Bronchial epithelial cell (primary cell): ENCODE data around the gene PALS2. TPM values are rescaled to one million over a fixed set of nuclear protein-coding genes. Genes with fewer than 3 reads are reported as not detected.

Experiments used
- DNase-seq: peaks from one replicate; pipeline ENCODE4 v3.0.0-alpha.2; 2010; ENCODE audit warnings: low read depth
- FAIRE-seq: peaks from 2 replicates; lab custom pipeline; 2011; peaks lifted over from hg19 to GRCh38; lab: Jason Lieb, UNC
- H3K27me3 ChIP-seq: 2 replicates; pipeline ENCODE4 v1.5.1; 2011; ENCODE audit warnings: low read length; ENCODE audit not compliant: control insufficient read depth, insufficient read depth
- H3K36me3 ChIP-seq: 2 replicates; pipeline ENCODE4 v1.5.1; 2011; ENCODE audit warnings: low read length; ENCODE audit not compliant: control insufficient read depth, insufficient read depth
- H3K4me3 ChIP-seq: 2 replicates; pipeline ENCODE4 v1.5.1; 2011; ENCODE audit warnings: mild to moderate bottlenecking, low read depth, low read length, control low read depth
- total RNA-seq: library from RNA; depleted of rRNA; stranded (reverse); fragments of >200 nt; gene quantifications from 2 replicates; pipeline ENCODE4 v1.2.1, GENCODE V29; 2014
- TF ChIP-seq, protein P1 (sequence below): IDR thresholded peaks from 2 replicates; pipeline ENCODE4 v1.5.1; 2011; ENCODE audit warnings: mild to moderate bottlenecking, moderate library complexity, low read length, control low read depth, inconsistent platforms; ENCODE audit not compliant: insufficient read depth, severe bottlenecking

PALS2 gene, protein sequence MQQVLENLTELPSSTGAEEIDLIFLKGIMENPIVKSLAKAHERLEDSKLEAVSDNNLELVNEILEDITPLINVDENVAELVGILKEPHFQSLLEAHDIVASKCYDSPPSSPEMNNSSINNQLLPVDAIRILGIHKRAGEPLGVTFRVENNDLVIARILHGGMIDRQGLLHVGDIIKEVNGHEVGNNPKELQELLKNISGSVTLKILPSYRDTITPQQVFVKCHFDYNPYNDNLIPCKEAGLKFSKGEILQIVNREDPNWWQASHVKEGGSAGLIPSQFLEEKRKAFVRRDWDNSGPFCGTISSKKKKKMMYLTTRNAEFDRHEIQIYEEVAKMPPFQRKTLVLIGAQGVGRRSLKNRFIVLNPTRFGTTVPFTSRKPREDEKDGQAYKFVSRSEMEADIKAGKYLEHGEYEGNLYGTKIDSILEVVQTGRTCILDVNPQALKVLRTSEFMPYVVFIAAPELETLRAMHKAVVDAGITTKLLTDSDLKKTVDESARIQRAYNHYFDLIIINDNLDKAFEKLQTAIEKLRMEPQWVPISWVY
- total RNA-seq: 14.8 and 24.5 TPM in 2 replicates

DNA sequence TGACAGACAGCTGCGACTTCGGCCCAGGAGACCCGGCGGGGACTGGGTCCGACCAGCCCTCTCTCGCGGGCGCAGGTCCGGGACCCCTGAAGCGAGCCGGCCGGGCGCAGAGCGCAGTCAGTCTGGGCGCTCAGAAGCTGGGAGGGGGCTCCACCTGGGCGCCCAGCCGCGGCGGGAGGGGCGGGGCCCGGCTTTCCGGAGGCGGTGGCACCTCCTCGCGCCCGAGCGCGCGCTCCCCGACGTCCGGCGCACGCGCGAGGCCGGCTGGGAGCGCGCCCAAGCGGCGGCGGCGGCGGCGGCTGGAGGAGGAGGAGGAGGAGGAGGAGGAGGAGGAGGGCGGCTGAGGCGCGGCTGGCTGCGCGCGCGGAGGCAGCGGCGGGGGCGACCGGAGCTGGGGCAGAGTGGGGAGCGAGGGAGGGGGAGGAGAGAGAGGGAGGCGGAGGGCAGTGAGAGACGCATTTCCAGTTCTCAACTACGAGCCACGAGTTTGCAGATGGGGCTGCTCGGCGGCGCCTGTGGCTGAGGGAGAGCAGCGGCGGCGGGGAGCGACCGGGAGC lies at the start of gene PALS2:
PALS2 (plus strand) TSS at position 456 of the 557 bp plus-strand sequence. CDS start 50,216 bp downstream, outside the sequence.
- peak; percentile 28 for DNase-seq
- no peaks in the 10 kb centered on the region for H3K36me3 ChIP-seq
- TF ChIP-seq, protein P1, sequence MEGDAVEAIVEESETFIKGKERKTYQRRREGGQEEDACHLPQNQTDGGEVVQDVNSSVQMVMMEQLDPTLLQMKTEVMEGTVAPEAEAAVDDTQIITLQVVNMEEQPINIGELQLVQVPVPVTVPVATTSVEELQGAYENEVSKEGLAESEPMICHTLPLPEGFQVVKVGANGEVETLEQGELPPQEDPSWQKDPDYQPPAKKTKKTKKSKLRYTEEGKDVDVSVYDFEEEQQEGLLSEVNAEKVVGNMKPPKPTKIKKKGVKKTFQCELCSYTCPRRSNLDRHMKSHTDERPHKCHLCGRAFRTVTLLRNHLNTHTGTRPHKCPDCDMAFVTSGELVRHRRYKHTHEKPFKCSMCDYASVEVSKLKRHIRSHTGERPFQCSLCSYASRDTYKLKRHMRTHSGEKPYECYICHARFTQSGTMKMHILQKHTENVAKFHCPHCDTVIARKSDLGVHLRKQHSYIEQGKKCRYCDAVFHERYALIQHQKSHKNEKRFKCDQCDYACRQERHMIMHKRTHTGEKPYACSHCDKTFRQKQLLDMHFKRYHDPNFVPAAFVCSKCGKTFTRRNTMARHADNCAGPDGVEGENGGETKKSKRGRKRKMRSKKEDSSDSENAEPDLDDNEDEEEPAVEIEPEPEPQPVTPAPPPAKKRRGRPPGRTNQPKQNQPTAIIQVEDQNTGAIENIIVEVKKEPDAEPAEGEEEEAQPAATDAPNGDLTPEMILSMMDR: no peak
- no peak for FAIRE-seq
- H3K4me3 ChIP-seq: peak within 1 kb of the TSS; percentile 83
- H3K27me3 ChIP-seq: peaks cover 5% of the 10 kb centered on the region

DNA sequence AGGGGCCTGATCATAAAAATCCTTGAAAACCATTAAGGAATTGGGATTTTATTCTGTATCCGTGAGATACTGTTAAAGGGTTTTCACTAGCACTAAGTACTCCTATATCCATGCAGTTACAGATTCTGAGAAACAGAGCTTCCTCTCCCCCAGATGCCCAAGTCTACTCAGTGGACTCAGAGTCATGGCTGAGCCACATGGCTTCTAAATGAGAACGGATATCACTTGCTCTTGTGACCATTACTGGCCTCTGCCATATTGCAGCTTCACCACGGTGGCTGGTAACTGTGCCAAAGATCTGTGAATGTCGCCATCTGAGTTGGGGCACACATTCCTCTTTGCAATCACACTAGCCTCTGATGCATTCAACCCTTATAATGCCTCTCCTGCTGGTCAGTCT lies 42.0 kb upstream of the PALS2 start:
- H3K36me3 ChIP-seq: no peaks in the 10 kb centered on the region
- no peak for FAIRE-seq
- H3K27me3 ChIP-seq: no peaks in the 10 kb centered on the region
- no peak overlapping the region for H3K4me3 ChIP-seq
- DNase-seq: no peak
- TF ChIP-seq, protein P1: no peak

DNA sequence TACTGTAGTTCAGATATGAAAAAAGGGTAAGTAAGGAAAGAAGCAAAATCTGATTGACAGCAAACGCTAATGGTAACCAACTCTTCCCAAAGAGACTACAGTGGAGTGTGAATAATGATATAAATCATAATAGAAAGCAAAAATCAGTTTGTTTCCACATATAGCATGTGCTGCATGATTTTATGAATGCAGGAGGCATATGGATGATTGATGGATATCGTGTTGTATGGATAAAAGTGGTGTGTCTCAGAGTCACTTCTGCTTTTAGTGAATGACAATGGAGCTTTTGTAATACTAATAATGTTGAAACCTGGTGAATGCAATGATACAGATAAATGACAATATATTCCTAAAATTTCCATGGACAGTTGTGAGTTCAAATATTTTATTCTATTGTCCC lies 36.6 kb upstream of the PALS2 start:
- no peak for DNase-seq
- no peaks in the 10 kb centered on the region for H3K36me3 ChIP-seq
- TF ChIP-seq, protein P1: no peak
- FAIRE-seq: no peak
- no peak overlapping the region for H3K4me3 ChIP-seq
- no peaks in the 10 kb centered on the region for H3K27me3 ChIP-seq

DNA sequence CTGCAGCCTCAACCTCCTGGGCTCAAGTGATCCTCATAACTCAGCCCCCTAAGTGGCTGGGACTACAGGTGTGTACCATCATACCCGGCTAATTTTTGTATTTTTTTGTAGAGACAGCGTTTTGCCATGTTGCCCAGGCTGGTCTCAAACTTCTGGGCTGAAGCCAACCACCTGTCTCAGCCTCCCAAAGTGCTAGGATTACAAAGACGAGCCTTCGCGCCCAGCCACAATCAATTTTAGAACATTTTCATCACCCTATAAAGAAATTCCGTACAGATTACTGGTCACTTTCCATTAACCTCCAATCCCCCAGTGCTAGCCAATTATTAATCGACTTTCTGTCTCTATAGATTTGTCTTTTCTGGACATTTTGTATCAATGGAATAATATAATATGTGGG lies 32.3 kb upstream of the PALS2 start:
- no peak for FAIRE-seq
- Histone ChIP-seq H3K4me3 (no peak overlapping the region), H3K36me3 (no peaks in the 10 kb centered on the region), H3K27me3 (no peaks in the 10 kb centered on the region)
- TF ChIP-seq, protein P1: no peak
- no peak for DNase-seq

DNA sequence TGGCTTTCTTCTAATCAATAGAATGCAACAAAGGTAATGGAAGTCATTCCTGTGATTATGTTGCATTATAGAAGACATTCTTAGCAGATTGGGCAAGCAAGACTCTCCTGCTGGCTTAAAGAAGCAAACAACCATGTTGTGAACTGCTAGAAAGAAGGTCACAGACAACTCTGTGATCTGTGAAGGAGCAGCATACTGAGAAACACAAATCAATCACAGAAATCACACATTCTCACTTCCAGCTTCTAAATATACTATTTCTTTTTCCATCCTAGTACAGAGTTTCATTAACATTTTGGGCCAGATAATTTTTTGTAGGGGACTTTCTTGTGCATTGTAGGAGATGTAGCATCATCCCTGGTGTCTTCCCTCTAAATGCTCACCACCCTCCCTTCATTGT lies 28.0 kb upstream of the PALS2 start:
- Histone ChIP-seq H3K4me3 (no peak overlapping the region), H3K27me3 (no peaks in the 10 kb centered on the region), H3K36me3 (no peaks in the 10 kb centered on the region)
- DNase-seq (no peak), FAIRE-seq (no peak)
- TF ChIP-seq, protein P1: no peak
